ENCODE measurements around the gene TMEM53. TPM values are rescaled to one million over a fixed set of nuclear protein-coding genes. Genes with fewer than 3 reads are reported as not detected.
A peak's percentile ranks its signal among the peaks of the same experiment; 100 is the strongest.

Gene TMEM53
- total RNA-seq, 1 donor from 2014 or later = 6.6 TPM

GRCh38 chr1:44611866-44612265 lies 62.4 kb downstream of the TMEM53 start:
- H3K36me3 Mint-ChIP-seq (ENCODE audit: unreplicated experiment) = no peaks in the 10 kb centered on the region
- H3K27me3 Mint-ChIP-seq (ENCODE audit: unreplicated experiment) = peaks cover 38% of the 10 kb centered on the region
- H3K9me3 Mint-ChIP-seq (ENCODE audit: unreplicated experiment) = no peaks in the 10 kb centered on the region
- H3K4me3 Mint-ChIP-seq (ENCODE audit: unreplicated experiment) = no peak overlapping the region
- TF ChIP-seq, protein P1, sequence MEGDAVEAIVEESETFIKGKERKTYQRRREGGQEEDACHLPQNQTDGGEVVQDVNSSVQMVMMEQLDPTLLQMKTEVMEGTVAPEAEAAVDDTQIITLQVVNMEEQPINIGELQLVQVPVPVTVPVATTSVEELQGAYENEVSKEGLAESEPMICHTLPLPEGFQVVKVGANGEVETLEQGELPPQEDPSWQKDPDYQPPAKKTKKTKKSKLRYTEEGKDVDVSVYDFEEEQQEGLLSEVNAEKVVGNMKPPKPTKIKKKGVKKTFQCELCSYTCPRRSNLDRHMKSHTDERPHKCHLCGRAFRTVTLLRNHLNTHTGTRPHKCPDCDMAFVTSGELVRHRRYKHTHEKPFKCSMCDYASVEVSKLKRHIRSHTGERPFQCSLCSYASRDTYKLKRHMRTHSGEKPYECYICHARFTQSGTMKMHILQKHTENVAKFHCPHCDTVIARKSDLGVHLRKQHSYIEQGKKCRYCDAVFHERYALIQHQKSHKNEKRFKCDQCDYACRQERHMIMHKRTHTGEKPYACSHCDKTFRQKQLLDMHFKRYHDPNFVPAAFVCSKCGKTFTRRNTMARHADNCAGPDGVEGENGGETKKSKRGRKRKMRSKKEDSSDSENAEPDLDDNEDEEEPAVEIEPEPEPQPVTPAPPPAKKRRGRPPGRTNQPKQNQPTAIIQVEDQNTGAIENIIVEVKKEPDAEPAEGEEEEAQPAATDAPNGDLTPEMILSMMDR (IDR thresholded peaks at IDR 0.05) = no peak
- H3K4me1 Mint-ChIP-seq (ENCODE audit: unreplicated experiment) = peaks cover 3% of the 10 kb centered on the region
- no peak for DNase-seq (ENCODE audit: extremely low spot score, unreplicated experiment)
- no peak overlapping the region for H3K27ac Mint-ChIP-seq (ENCODE audit: unreplicated experiment)

- Mint-ChIP-seq H3K4me1 (ENCODE audit: unreplicated experiment) (no peaks in the 10 kb centered on the region), H3K4me3 (ENCODE audit: unreplicated experiment) (no peak overlapping the region), H3K27ac (ENCODE audit: unreplicated experiment) (no peak overlapping the region), H3K36me3 (ENCODE audit: unreplicated experiment) (no peaks in the 10 kb centered on the region), H3K9me3 (ENCODE audit: unreplicated experiment) (no peaks in the 10 kb centered on the region), H3K27me3 (ENCODE audit: unreplicated experiment) (peaks cover 36% of the 10 kb centered on the region)
- no peak for DNase-seq (ENCODE audit: extremely low spot score, unreplicated experiment)
- TF ChIP-seq, protein P1 (IDR thresholded peaks at IDR 0.05) = no peak
Observed at GRCh38 chr1:44611419-44611818, 62.9 kb downstream of the TMEM53 start.

- Mint-ChIP-seq H3K27ac (ENCODE audit: unreplicated experiment) (no peak overlapping the region), H3K36me3 (ENCODE audit: unreplicated experiment) (no peaks in the 10 kb centered on the region), H3K4me1 (ENCODE audit: unreplicated experiment) (no peaks in the 10 kb centered on the region), H3K27me3 (ENCODE audit: unreplicated experiment) (peaks cover 42% of the 10 kb centered on the region), H3K4me3 (ENCODE audit: unreplicated experiment) (no peak overlapping the region), H3K9me3 (ENCODE audit: unreplicated experiment) (no peaks in the 10 kb centered on the region)
- no peak for DNase-seq (ENCODE audit: extremely low spot score, unreplicated experiment)
- TF ChIP-seq, protein P1 (IDR thresholded peaks at IDR 0.05) = no peak
Observed at GRCh38 chr1:44610527-44611148, 63.6 kb downstream of the TMEM53 start.

- no peaks in the 10 kb centered on the region for H3K9me3 Mint-ChIP-seq (ENCODE audit: unreplicated experiment)
- no peaks in the 10 kb centered on the region for H3K4me1 Mint-ChIP-seq (ENCODE audit: unreplicated experiment)
- H3K27me3 Mint-ChIP-seq (ENCODE audit: unreplicated experiment) = peaks cover 40% of the 10 kb centered on the region
- TF ChIP-seq, protein P1 (IDR thresholded peaks at IDR 0.05) = no peak
- no peak overlapping the region for H3K27ac Mint-ChIP-seq (ENCODE audit: unreplicated experiment)
- no peak for DNase-seq (ENCODE audit: extremely low spot score, unreplicated experiment)
- H3K36me3 Mint-ChIP-seq (ENCODE audit: unreplicated experiment) = no peaks in the 10 kb centered on the region
- no peak overlapping the region for H3K4me3 Mint-ChIP-seq (ENCODE audit: unreplicated experiment)
Observed at GRCh38 chr1:44609768-44610526, 64.3 kb downstream of the TMEM53 start.

GRCh38 chr1:44609412-44609767 lies 64.9 kb downstream of the TMEM53 start:
- Mint-ChIP-seq H3K27ac (ENCODE audit: unreplicated experiment) (no peak overlapping the region), H3K4me1 (ENCODE audit: unreplicated experiment) (no peaks in the 10 kb centered on the region), H3K9me3 (ENCODE audit: unreplicated experiment) (no peaks in the 10 kb centered on the region), H3K4me3 (ENCODE audit: unreplicated experiment) (no peak overlapping the region), H3K36me3 (ENCODE audit: unreplicated experiment) (no peaks in the 10 kb centered on the region), H3K27me3 (ENCODE audit: unreplicated experiment) (peaks cover 38% of the 10 kb centered on the region)
- TF ChIP-seq, protein P1 (IDR thresholded peaks at IDR 0.05) = peak; percentile 46
- no peak for DNase-seq (ENCODE audit: extremely low spot score, unreplicated experiment)
